HG03378 (cell line): ENCODE measurements around the gene DPYSL4.

Experiments used
- ATAC-seq: cut with Tn5 transposase; IDR thresholded peaks from one replicate; pipeline ENCODE4 v1.9.1; 2021; ENCODE audit warnings: mild to moderate bottlenecking, moderate library complexity; ENCODE audit not compliant: unreplicated experiment

Gene DPYSL4

DNA sequence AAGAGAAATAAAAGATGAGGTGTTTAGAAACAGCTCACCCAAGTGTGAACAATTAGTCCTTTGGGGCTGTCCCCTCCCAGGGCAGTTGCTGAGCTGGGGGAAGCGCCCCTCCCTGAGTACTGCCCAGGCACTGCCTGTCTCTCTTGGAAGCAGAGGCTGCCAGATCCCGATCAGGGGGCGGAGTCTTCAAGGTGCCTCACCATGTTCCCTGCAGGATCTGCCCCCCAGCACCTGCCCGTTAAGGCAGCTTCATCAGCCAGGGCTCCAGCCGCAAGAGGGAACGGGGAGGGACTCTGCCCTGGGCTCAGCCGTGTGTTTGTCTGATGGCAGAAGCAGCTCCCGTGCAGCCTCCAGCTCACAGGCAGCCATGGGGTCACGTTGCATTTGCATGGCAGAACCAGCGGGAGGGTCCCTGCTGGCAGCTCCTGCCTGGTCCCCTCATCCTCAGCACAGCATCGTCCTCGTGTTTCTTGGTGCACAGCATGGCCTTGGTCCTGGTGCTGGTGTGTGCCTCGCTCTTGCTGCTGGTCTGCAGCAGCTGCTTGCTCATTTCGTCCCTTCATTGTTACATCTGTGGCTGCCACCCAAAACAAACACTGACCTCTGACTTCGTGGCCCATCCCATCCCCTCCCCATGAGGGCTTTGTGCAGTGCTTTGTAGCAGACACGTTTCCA, 10.7 kb upstream of the DPYSL4 start:
- ATAC-seq: no peak

GRCh38 chr10:132176623-132177500, 9.9 kb upstream of the DPYSL4 start:
- no peak for ATAC-seq

- ATAC-seq: no peak
Observed at GRCh38 chr10:132178046-132178445, 8.7 kb upstream of the DPYSL4 start.

- no peak for ATAC-seq
Observed at GRCh38 chr10:132178672-132179545, 7.8 kb upstream of the DPYSL4 start.

DNA sequence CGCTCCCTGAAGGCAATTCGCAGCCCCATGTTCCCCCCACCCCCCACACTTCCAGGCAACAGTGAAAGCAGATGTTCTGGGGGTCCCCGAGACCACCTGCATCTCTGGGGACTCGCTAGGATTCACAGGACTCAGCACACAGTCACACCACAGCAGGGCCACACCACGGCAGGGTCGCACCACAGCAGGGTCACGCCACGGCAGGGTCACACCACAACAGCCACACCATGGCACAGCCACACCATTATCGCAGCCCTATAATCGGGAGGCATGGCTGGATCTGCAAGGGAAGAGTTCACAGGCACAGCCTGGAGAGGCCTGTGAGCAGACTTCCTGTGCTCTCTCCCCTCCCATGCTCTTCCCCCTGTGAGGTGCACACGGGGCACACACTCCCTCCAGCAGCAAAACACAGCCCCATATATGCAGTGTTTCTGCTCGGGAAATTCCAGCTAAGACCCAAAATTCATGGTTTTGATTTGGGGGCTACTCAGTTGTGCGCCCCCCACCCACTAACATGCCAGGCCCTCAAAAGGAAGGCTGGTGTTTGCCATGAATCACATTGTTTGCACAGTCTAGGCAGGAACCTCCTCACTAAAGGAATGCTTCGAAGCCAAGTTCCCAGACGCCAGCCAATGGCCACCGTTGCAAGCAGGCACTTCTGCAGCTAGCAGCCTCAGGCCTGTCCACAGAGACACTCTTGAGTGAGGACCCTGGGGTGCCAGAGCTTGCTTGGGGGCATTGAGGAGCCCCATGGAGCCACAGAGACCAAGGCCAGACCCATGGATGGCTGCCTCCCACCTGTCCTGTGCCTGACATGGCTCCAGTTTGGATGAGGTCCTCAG, 7.0 kb upstream of the DPYSL4 start:
- no peak for ATAC-seq

DNA sequence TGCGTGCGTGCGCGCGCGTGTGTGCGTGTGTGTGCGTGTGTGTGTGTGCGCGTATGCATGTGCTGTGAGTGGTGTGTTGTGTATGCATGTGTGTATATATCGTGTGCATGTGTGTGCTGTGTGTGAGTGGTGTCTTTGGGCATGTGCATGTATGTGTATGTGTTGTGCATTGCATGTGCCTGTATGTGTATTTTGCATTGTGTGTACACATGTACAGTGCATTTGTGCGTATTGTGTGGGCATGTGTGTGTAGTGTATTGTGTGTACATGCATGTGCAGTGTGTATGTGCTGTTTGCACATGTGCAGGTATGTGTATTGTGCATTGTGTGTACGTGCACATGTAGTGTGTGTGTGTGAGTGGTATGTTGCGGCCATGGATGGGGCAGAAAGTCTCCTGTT, 6.0 kb upstream of the DPYSL4 start:
- ATAC-seq: no peak

- no peak for ATAC-seq
Observed at GRCh38 chr10:132181691-132182425, 4.9 kb upstream of the DPYSL4 start.

DNA sequence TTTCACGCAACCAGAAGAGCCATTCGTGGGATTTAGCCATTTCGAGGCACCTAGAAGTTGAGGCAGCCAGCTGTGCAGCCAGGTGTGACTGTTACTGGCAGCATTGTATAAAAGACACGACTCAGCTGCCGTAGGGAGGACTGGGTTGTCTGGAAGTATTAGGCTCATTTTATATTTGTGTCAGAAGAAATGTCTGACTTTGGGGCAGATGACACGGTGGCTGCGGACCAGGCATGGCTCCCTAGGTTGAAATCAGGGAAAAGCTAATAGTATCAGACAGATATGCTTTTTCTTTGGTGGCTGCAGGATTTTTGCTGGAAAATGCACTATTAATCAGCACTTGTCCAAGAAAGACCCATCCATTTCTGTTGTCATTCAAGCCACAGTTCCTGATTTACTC, 4.2 kb upstream of the DPYSL4 start:
- ATAC-seq: no peak

- no peak for ATAC-seq
Observed at GRCh38 chr10:132183046-132183445, 3.7 kb upstream of the DPYSL4 start.

DNA sequence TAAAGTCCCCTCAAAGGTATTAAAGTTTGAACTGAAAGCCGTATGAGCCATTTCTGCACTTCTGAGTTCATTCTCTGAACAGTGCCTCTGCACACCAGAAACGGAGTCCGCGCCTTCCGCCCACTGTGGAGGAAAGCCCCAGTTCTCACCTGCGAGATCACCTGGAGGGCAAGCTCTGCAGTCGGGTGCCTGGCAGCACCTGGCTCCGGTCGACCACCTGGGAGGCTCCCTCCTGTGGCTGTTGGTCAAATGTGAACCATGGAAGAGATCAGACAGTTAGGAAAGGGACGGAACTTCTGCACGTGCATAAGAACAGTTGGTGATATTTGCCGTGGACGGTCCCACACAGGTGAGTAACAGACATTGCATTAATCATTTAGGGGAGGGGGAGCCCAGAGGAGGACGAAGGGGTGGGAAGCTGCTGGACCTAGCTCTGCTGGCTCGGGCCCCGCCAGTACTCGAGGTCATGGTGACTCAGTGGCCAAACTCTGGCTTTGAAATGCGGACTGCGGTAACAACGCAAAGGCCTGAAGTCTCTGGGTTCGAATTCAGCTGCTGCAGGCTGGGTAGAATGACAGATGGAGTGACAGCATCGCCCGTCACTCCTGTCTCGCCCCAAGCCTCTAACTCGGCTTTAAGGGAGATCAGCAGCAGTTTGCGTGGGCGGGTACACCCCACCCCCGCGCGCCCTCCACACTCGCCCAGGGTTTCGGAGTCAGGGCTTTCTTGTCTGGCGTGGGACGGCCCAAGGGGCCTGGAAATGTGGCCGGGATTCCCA, 1.7 kb upstream of the DPYSL4 start:
- ATAC-seq: no peak

GRCh38 chr10:132185601-132186487, 904 bp upstream of the DPYSL4 start:
- ATAC-seq: no peak

DNA sequence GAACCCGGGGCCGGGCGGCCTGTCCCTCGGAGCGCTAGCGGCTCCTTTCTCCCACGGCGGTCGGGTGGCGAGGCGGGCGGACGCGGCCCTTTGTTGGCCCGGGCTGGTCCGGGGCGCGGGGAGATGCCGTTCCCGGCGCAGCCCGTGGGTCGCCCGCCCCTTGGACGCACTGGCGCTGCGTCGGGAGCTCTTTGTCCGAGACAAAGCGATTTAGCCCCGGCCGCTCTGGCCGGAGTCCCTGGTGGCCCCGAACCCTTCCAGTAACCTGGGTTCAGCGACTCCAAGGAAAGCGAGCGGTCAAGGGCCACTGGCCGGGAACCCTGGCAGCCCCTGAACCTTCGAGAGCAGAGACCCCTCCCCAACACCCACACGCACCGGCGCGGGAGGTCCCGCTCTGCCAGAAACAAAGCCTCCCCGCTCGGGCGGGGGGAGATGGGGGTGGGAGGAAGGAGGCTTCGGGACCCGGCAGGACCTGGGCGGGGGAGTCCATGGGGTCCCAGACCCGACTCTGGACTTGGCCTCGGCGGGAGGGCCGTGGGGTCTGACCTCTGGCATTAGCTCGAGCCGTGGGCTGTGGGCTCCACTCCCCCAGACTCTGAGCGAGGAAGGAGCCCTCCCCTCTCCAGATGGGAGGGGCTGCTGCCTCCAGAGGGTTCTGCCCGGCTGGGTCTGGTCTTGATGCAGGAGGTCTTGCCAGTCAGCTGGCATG, 836 bp downstream of the DPYSL4 start:
- ATAC-seq: no peak

GRCh38 chr10:132188331-132188730, 1.6 kb downstream of the DPYSL4 start:
- no peak for ATAC-seq

GRCh38 chr10:132189016-132189415, 2.3 kb downstream of the DPYSL4 start:
- no peak for ATAC-seq

GRCh38 chr10:132189810-132190422, 3.2 kb downstream of the DPYSL4 start:
- no peak for ATAC-seq

- no peak for ATAC-seq
Observed at GRCh38 chr10:132192076-132192975, 5.6 kb downstream of the DPYSL4 start.
